H9 (cell line): Measurements from ENCODE around the gene GATA6. TPM values are rescaled to one million over a fixed set of nuclear protein-coding genes. Genes with fewer than 3 reads are reported as not detected.

Experiments
- DNase-seq: peaks from one replicate; pipeline ENCODE4 v3.0.0-alpha.2; 2017
- H2AFZ ChIP-seq: one replicate; pipeline ENCODE4 v1.6.1; 2013; ENCODE audit warnings: mild to moderate bottlenecking, low read length, control low read depth, moderate library complexity
- H2AK5ac ChIP-seq: 2 replicates; pipeline ENCODE4 v1.6.1; 2013; ENCODE audit warnings: low read length, control low read depth, mixed read lengths; ENCODE audit not compliant: insufficient read length
- H2BK120ac ChIP-seq: one replicate; pipeline ENCODE4 v1.6.1; 2013; ENCODE audit warnings: low read depth, mild to moderate bottlenecking, low read length, control low read depth, inconsistent platforms; ENCODE audit not compliant: poor library complexity, severe bottlenecking
- H2BK12ac ChIP-seq: 2 replicates; pipeline ENCODE4 v1.6.1; 2013; ENCODE audit warnings: low read length, control low read depth, mixed read lengths, low read depth; ENCODE audit not compliant: insufficient read length
- H2BK15ac ChIP-seq: 2 replicates; pipeline ENCODE4 v1.6.1; 2013; ENCODE audit warnings: low read depth, low read length, control low read depth
- H2BK20ac ChIP-seq: one replicate; pipeline ENCODE4 v1.6.1; 2013; ENCODE audit warnings: low read depth, mild to moderate bottlenecking, low read length, control low read depth, inconsistent platforms; ENCODE audit not compliant: poor library complexity, severe bottlenecking
- H2BK5ac ChIP-seq: 2 replicates; pipeline ENCODE4 v1.6.1; 2013; ENCODE audit warnings: low read length, control low read depth, mixed read lengths; ENCODE audit not compliant: insufficient read length
- H3K14ac ChIP-seq: 2 replicates; pipeline ENCODE4 v1.6.1; 2013; ENCODE audit warnings: low read length, control low read depth; ENCODE audit not compliant: insufficient read depth
- H3K18ac ChIP-seq: 2 replicates; pipeline ENCODE4 v1.6.1; 2013; ENCODE audit warnings: low read depth, mild to moderate bottlenecking, mixed read lengths, low read length, control low read depth; ENCODE audit not compliant: insufficient read length
- H3K23ac ChIP-seq: 2 replicates; pipeline ENCODE4 v1.6.1; 2013; ENCODE audit warnings: low read length, control low read depth, mixed read lengths, low read depth; ENCODE audit not compliant: insufficient read length
- H3K23me2 ChIP-seq: 2 replicates; pipeline ENCODE4 v1.6.1; 2013; ENCODE audit warnings: low read depth, mild to moderate bottlenecking, mixed read lengths, low read length, control low read depth; ENCODE audit not compliant: insufficient read length, poor library complexity, severe bottlenecking
- H3K27ac ChIP-seq: 2 replicates; pipeline ENCODE4 v1.5.1; 2013; ENCODE audit warnings: low read length, control low read depth, mixed read lengths, low read depth; ENCODE audit not compliant: insufficient read length
- H3K27me3 ChIP-seq: 2 replicates; pipeline ENCODE4 v1.6.1; 2013; ENCODE audit warnings: low read length, control low read depth, inconsistent platforms; ENCODE audit not compliant: insufficient read depth
- H3K4ac ChIP-seq: 2 replicates; pipeline ENCODE4 v1.6.1; 2013; ENCODE audit warnings: low read depth, mild to moderate bottlenecking, control low read depth, inconsistent platforms, low read length, moderate library complexity
- H3K4me1 ChIP-seq: 2 replicates; pipeline ENCODE4 v1.6.1; 2013; ENCODE audit warnings: low read length, control low read depth, inconsistent platforms; ENCODE audit not compliant: insufficient read depth
- H3K4me2 ChIP-seq: 2 replicates; pipeline ENCODE4 v1.6.1; 2013; ENCODE audit warnings: low read length, control low read depth, mixed read lengths; ENCODE audit not compliant: insufficient read length, insufficient read depth
- H3K56ac ChIP-seq: 2 replicates; pipeline ENCODE4 v1.6.1; 2013; ENCODE audit warnings: low read depth, mild to moderate bottlenecking, mixed read lengths, low read length, control low read depth; ENCODE audit not compliant: insufficient read length
- H3K79me1 ChIP-seq: 2 replicates; pipeline ENCODE4 v1.6.1; 2013; ENCODE audit warnings: low read depth, mild to moderate bottlenecking, moderate library complexity, low read length, control low read depth, inconsistent platforms; ENCODE audit not compliant: insufficient read depth, poor library complexity, severe bottlenecking
- H3K79me2 ChIP-seq: 2 replicates; pipeline ENCODE4 v1.6.1; 2013; ENCODE audit warnings: low read length, control low read depth, inconsistent platforms; ENCODE audit not compliant: insufficient read depth
- H3K9ac ChIP-seq: 2 replicates; pipeline ENCODE4 v1.6.1; 2013; ENCODE audit warnings: low read length, control low read depth, mixed read lengths; ENCODE audit not compliant: insufficient read length; ENCODE audit errors: extremely low read depth
- H3K9me3 ChIP-seq: one replicate; pipeline ENCODE4 v1.6.1; 2013; ENCODE audit warnings: low read depth, low read length, inconsistent platforms; ENCODE audit not compliant: control insufficient read depth
- H3T11ph ChIP-seq: one replicate; pipeline ENCODE4 v1.6.1; 2013; ENCODE audit warnings: mild to moderate bottlenecking, low read length, control low read depth, inconsistent platforms
- H4K20me1 ChIP-seq: one replicate; pipeline ENCODE4 v1.6.1; 2013; ENCODE audit not compliant: control insufficient read depth, insufficient read length, insufficient read depth
- H4K5ac ChIP-seq: 2 replicates; pipeline ENCODE4 v1.6.1; 2013; ENCODE audit warnings: low read depth, mild to moderate bottlenecking, mixed read lengths, low read length, control low read depth; ENCODE audit not compliant: insufficient read length
- H4K8ac ChIP-seq: replicated peaks from 2 replicates; pipeline ENCODE4 v1.6.1; 2013; ENCODE audit warnings: low read length, control low read depth, mixed read lengths, low read depth; ENCODE audit not compliant: insufficient read length
- H4K91ac ChIP-seq: 2 replicates; pipeline ENCODE4 v1.6.1; 2013; ENCODE audit warnings: low read depth, mild to moderate bottlenecking, moderate library complexity, mixed read lengths, low read length, control low read depth; ENCODE audit not compliant: insufficient read length
- H3K27ac Mint-ChIP-seq, 3 experiments: 2 replicates in 2 of 3; 3 replicates in 1 of 3; pipeline ENCODE4 v1.8.0; 2020 to 2021; ENCODE audit warnings: mixed read lengths in 3 of 3, mild to moderate bottlenecking in 1 of 3, moderate library complexity in 1 of 3
- H3K27me3 Mint-ChIP-seq: 2 replicates; pipeline ENCODE4 v1.8.0; 2021; ENCODE audit warnings: low read depth, mild to moderate bottlenecking, moderate library complexity, mixed read lengths
- H3K36me3 Mint-ChIP-seq, 3 experiments: 2 replicates in 2 of 3; 3 replicates in 1 of 3; pipeline ENCODE4 v1.8.0; 2020 to 2021; ENCODE audit warnings: low read depth in 3 of 3, mixed read lengths in 3 of 3; ENCODE audit not compliant: insufficient read depth in 1 of 3
- H3K4me1 Mint-ChIP-seq, 2 experiments: 2 replicates each; pipeline ENCODE4 v1.8.0; 2020; ENCODE audit warnings: mixed read lengths in 2 of 2
- H3K4me3 Mint-ChIP-seq, 2 experiments: 2 replicates in 1 of 2; 3 replicates in 1 of 2; pipeline ENCODE4 v1.8.0; 2020 to 2021; ENCODE audit warnings: mild to moderate bottlenecking in 2 of 2, mixed read lengths in 2 of 2, moderate library complexity in 1 of 2
- H3K9me3 Mint-ChIP-seq, 2 experiments: 2 replicates in 1 of 2; 3 replicates in 1 of 2; pipeline ENCODE4 v1.8.0; 2020; ENCODE audit warnings: mild to moderate bottlenecking in 2 of 2, mixed read lengths in 2 of 2, moderate library complexity in 1 of 2
- CTCF ChIP-seq: fragments of 200-600 bp; sonication (generic); conservative IDR thresholded peaks from 3 replicates; pipeline ENCODE4 v1.8.0; 2021; ENCODE audit warnings: antibody characterized with exemption, mild to moderate bottlenecking
- WGBS: extraction: QIAGEN DNeasy Blood & Tissue Kit; methylation state at CpG from one replicate; pipeline ENCODE4 v1.1.7; 2013; ENCODE audit warnings: missing lambda C conversion rate, low lambda C conversion rate, mixed read lengths; ENCODE audit not compliant: insufficient read length; ENCODE audit errors: extremely low coverage; 5-methylcytosine and 5-hydroxymethylcytosine counted together
- total RNA-seq: library from RNA; stranded (reverse); gene quantifications from 2 replicates; pipeline ENCODE4 v1.2.1, GENCODE V29; 2021

The GATA6 gene
- total RNA-seq, 1 experiment from 2014 or later, result not detected

GRCh38 chr18:22213333-22213973 is 44.1 kb downstream of the GATA6 start:
- no peak overlapping the region for H2BK5ac ChIP-seq
- H2BK120ac ChIP-seq, result no peak overlapping the region
- H3K18ac ChIP-seq, result no peak overlapping the region
- no peak overlapping the region for H3K23ac ChIP-seq
- H4K5ac ChIP-seq, result no peak overlapping the region
- H2AK5ac ChIP-seq, result no peak overlapping the region
- H2BK12ac ChIP-seq, result no peak overlapping the region
- no peaks in the 10 kb centered on the region for H3K79me2 ChIP-seq
- H3K14ac ChIP-seq, result no peak overlapping the region
- H2BK20ac ChIP-seq, result no peak overlapping the region
- H4K91ac ChIP-seq, result no peak overlapping the region
- no peak for TF ChIP-seq CTCF
- no peak overlapping the region for H4K8ac ChIP-seq
- H3K4ac ChIP-seq, result no peak overlapping the region
- Mint-ChIP-seq H3K36me3 (no peaks in the 10 kb centered on the region), H3K27me3 (peaks cover 35% of the 10 kb centered on the region), H3K9me3 (no peaks in the 10 kb centered on the region), H3K4me1 (peaks cover 5 to 6% of the 10 kb centered on the region in 2 experiments; a peak in 3 of 4 replicates), H3K27ac (no peak overlapping the region), H3K4me3 (no peak overlapping the region)
- no peak overlapping the region for H3K9ac ChIP-seq
- H3K27ac ChIP-seq, result no peak overlapping the region
- H3K9me3 ChIP-seq, result no peaks in the 10 kb centered on the region
- H4K20me1 ChIP-seq, result no peaks in the 10 kb centered on the region
- H3K23me2 ChIP-seq, result no peaks in the 10 kb centered on the region
- no CpG with 5 or more reads among the region's 6 CpGs for WGBS
- no peak overlapping the region for H3K56ac ChIP-seq
- no peak overlapping the region for H3T11ph ChIP-seq
- no peak overlapping the region for H3K4me2 ChIP-seq
- no peak overlapping the region for H2BK15ac ChIP-seq
- DNase-seq, result no peak
- no peak overlapping the region for H2AFZ ChIP-seq
- H3K27me3 ChIP-seq, result peaks cover 3% of the 10 kb centered on the region
- no peaks in the 10 kb centered on the region for H3K79me1 ChIP-seq
- H3K4me1 ChIP-seq, result peaks cover 2% of the 10 kb centered on the region; the same call in 1 of the 2 replicates
